ENCODE measurements around the gene TCF25.
"Not testable (repeated sequence)": the region's sequence is repeated elsewhere in the genome, so short reads cannot be mapped to it uniquely, and the experiment has no call there.

DNA sequence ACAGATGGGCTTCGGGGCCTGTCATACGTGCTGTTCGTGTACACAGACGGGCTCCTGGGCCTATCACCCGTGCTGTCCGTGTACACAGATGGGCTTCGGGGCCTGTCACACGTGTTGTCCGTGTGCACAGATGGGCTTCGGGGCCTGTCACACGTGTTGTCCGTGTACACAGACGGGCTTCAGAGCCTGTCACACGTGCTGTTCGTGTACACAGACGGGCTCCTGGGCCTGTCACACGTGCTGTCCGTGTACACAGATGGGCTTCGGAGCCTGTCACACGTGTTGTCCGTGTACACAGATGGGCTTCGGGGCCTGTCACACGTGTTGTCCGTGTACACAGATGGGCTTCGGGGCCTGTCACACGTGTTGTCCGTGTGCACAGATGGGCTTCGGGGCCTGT lies 5.7 kb downstream of the TCF25 start:
- TF ChIP-seq, protein P1, sequence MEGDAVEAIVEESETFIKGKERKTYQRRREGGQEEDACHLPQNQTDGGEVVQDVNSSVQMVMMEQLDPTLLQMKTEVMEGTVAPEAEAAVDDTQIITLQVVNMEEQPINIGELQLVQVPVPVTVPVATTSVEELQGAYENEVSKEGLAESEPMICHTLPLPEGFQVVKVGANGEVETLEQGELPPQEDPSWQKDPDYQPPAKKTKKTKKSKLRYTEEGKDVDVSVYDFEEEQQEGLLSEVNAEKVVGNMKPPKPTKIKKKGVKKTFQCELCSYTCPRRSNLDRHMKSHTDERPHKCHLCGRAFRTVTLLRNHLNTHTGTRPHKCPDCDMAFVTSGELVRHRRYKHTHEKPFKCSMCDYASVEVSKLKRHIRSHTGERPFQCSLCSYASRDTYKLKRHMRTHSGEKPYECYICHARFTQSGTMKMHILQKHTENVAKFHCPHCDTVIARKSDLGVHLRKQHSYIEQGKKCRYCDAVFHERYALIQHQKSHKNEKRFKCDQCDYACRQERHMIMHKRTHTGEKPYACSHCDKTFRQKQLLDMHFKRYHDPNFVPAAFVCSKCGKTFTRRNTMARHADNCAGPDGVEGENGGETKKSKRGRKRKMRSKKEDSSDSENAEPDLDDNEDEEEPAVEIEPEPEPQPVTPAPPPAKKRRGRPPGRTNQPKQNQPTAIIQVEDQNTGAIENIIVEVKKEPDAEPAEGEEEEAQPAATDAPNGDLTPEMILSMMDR (conservative IDR thresholded peaks at IDR 0.05; ENCODE audit: low read depth, low read length), result not testable (repeated sequence)
- not testable (repeated sequence) for TF ChIP-seq EZH2 (IDR thresholded peaks at IDR 0.05; ENCODE audit: low read length, unreplicated experiment); EZH2phosphoT487 (IDR thresholded peaks at IDR 0.05; ENCODE audit: borderline replicate concordance, low read length)

Measured in PC-3 (cell line).